ENCODE measurements around the gene ASTN1. TPM values are rescaled to one million over a fixed set of nuclear protein-coding genes. Genes with fewer than 3 reads are reported as not detected.
"Not testable (repeated sequence)": the region's sequence is repeated elsewhere in the genome, so short reads cannot be mapped to it uniquely, and the experiment has no call there.

ASTN1 gene
- total RNA-seq, 1 donor from 2014 or later, result 7.7 TPM

DNA sequence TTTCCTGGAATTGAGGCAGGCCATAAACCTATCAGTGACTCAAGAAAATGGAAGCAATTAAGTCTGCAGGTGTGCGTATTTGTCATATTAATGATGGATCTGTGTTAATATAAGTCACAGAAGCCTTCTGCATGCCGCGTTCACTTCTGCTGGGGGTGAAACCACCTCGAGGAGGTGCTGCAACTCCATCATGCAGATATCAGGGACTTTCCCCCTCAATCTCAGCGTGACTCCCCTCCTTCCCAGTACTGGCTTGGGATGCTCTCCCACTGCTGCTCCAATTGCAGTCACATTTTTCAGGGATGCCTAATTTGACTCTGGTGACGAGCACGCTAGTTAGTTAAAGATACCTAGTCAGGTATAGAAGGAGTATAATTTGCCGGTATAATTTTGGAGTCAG is 87.5 kb downstream of the ASTN1 start:
- H3K27me3 Mint-ChIP-seq (ENCODE audit: unreplicated experiment), result peaks cover 2% of the 10 kb centered on the region
- no peaks in the 10 kb centered on the region for H3K4me1 Mint-ChIP-seq (ENCODE audit: low read depth, unreplicated experiment)
- H3K4me3 Mint-ChIP-seq (ENCODE audit: unreplicated experiment), result no peak overlapping the region
- peaks cover 2% of the 10 kb centered on the region for H3K9me3 Mint-ChIP-seq (ENCODE audit: unreplicated experiment)
- no peak overlapping the region for H3K27ac Mint-ChIP-seq (ENCODE audit: unreplicated experiment)
- no peak for DNase-seq
- no peaks in the 10 kb centered on the region for H3K36me3 Mint-ChIP-seq (ENCODE audit: unreplicated experiment)
- TF ChIP-seq, protein P1, sequence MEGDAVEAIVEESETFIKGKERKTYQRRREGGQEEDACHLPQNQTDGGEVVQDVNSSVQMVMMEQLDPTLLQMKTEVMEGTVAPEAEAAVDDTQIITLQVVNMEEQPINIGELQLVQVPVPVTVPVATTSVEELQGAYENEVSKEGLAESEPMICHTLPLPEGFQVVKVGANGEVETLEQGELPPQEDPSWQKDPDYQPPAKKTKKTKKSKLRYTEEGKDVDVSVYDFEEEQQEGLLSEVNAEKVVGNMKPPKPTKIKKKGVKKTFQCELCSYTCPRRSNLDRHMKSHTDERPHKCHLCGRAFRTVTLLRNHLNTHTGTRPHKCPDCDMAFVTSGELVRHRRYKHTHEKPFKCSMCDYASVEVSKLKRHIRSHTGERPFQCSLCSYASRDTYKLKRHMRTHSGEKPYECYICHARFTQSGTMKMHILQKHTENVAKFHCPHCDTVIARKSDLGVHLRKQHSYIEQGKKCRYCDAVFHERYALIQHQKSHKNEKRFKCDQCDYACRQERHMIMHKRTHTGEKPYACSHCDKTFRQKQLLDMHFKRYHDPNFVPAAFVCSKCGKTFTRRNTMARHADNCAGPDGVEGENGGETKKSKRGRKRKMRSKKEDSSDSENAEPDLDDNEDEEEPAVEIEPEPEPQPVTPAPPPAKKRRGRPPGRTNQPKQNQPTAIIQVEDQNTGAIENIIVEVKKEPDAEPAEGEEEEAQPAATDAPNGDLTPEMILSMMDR (IDR thresholded peaks at IDR 0.05; ENCODE audit: partially characterized antibody, unreplicated experiment), result no peak

DNA sequence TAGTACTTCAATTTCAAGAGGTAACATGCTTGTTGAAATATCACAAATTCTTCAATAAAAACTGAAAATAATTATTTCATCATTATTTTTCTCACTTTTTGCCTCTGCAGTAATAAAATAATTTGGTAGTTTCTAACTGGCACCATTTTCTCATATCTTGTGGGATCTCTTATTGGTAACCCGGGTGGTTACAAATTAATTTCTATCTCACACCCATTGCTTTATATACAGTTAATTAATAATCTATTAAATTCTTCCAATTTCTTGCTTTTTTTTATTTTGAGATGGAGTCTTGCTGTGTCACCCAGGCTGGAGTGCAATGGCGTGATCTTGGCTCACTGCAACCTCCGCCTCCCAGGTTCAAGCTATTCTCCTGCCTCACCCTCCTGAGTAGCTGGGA is 89.7 kb downstream of the ASTN1 start:
- H3K4me1 Mint-ChIP-seq (ENCODE audit: low read depth, unreplicated experiment); H3K36me3 Mint-ChIP-seq (ENCODE audit: unreplicated experiment); H3K4me3 Mint-ChIP-seq (ENCODE audit: unreplicated experiment); H3K27me3 Mint-ChIP-seq (ENCODE audit: unreplicated experiment); H3K27ac Mint-ChIP-seq (ENCODE audit: unreplicated experiment); DNase-seq; H3K9me3 Mint-ChIP-seq (ENCODE audit: unreplicated experiment): not testable (repeated sequence)

GRCh38 chr1:177069490-177069889 is 95.0 kb downstream of the ASTN1 start:
- TF ChIP-seq, protein P1 (IDR thresholded peaks at IDR 0.05; ENCODE audit: partially characterized antibody, unreplicated experiment), result no peak
- no peaks in the 10 kb centered on the region for H3K27me3 Mint-ChIP-seq (ENCODE audit: unreplicated experiment)
- peaks cover 18% of the 10 kb centered on the region for H3K4me1 Mint-ChIP-seq (ENCODE audit: low read depth, unreplicated experiment)
- H3K9me3 Mint-ChIP-seq (ENCODE audit: unreplicated experiment), result peaks cover 5% of the 10 kb centered on the region
- H3K27ac Mint-ChIP-seq (ENCODE audit: unreplicated experiment), result no peak overlapping the region
- H3K4me3 Mint-ChIP-seq (ENCODE audit: unreplicated experiment), result no peak overlapping the region
- no peak for DNase-seq
- H3K36me3 Mint-ChIP-seq (ENCODE audit: unreplicated experiment), result no peaks in the 10 kb centered on the region

DNA sequence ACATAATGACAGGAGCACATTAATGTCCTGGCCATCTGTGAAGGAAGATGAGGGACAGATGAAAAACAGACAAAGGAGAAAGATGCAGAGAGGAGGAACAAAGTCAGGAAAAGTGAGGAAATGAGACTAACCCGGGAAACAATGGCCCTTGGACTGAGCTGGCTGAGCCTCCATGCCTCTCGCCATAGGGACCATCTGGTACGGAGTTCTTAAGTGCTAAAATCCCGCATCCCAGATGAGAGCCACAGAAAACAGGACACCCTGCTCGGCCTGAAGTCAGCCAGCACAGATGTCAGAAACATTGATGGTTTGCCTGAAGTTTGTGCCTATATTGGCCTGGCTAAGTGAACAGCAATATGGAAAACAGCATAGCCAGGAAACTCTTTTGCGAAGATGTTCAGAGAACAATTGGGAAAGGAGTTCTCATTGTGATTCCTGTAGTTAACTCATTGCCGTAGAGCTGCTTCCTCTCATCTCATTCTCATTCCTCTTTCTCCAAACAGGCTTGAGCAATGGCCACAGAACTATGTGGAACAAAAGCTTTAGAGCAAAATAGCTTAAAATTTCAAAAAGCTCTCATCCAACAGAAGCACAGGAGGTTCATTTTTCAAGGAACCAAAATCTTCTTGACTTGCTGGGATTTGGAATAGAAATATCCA is 96.6 kb downstream of the ASTN1 start:
- H3K36me3 Mint-ChIP-seq (ENCODE audit: unreplicated experiment), result peaks cover 4% of the 10 kb centered on the region
- H3K27ac Mint-ChIP-seq (ENCODE audit: unreplicated experiment), result no peak overlapping the region
- H3K4me3 Mint-ChIP-seq (ENCODE audit: unreplicated experiment), result peak overlapping the region; percentile 49
- no peak for DNase-seq
- TF ChIP-seq, protein P1 (IDR thresholded peaks at IDR 0.05; ENCODE audit: partially characterized antibody, unreplicated experiment), result no peak
- peaks cover 21% of the 10 kb centered on the region for H3K4me1 Mint-ChIP-seq (ENCODE audit: low read depth, unreplicated experiment)
- H3K27me3 Mint-ChIP-seq (ENCODE audit: unreplicated experiment), result no peaks in the 10 kb centered on the region
- H3K9me3 Mint-ChIP-seq (ENCODE audit: unreplicated experiment), result peaks cover 10% of the 10 kb centered on the region

DNA sequence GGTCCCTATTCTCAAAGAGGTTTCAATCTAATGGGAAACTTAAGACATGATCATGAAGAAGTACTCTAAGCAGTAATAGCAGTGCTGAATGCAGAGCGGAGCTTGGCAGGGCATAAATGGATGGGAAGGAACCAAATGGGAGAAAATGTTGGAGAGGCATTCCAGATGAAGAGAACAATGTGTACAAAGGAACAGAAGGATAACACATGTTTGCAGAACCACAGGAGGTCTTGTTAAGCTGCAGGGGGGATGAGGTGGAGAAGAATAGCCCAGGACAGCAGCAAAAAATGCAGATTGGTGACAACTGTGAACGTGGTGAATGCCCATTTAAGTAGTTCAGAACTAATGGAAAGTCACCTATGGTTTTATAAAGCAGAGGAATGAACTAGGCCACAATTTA is 99.1 kb downstream of the ASTN1 start:
- Mint-ChIP-seq H3K36me3 (ENCODE audit: unreplicated experiment) (peaks cover 4% of the 10 kb centered on the region), H3K27me3 (ENCODE audit: unreplicated experiment) (no peaks in the 10 kb centered on the region), H3K27ac (ENCODE audit: unreplicated experiment) (no peak overlapping the region), H3K4me1 (ENCODE audit: low read depth, unreplicated experiment) (peaks cover 21% of the 10 kb centered on the region), H3K4me3 (ENCODE audit: unreplicated experiment) (no peak overlapping the region), H3K9me3 (ENCODE audit: unreplicated experiment) (peaks cover 8% of the 10 kb centered on the region)
- TF ChIP-seq, protein P1 (IDR thresholded peaks at IDR 0.05; ENCODE audit: partially characterized antibody, unreplicated experiment), result no peak
- no peak for DNase-seq

Measured in glutamatergic neuron (in vitro differentiated cells).